DMS114 treated with DMSO at 0.1 percent for 48 hours (cell line): Measurements from ENCODE around the gene PTBP3.
"Not testable (repeated sequence)": the region's sequence is repeated elsewhere in the genome, so short reads cannot be mapped to it uniquely, and the experiment has no call there.

ENCODE experiments used
- DNase-seq: peaks from one replicate; lab custom pipeline; 2025; ENCODE audit not compliant: unreplicated experiment; lab: John Stamatoyannopoulos, UW

PTBP3 gene

GRCh38 chr9:112323378-112323854 is 10.0 kb downstream of the PTBP3 start:
- DNase-seq: no peak

- DNase-seq: no peak
These were observed 10.6 kb downstream of the PTBP3 start for GRCh38 chr9:112322701-112323377.

GRCh38 chr9:112316258-112316943 is 17.0 kb downstream of the PTBP3 start:
- DNase-seq: no peak

- DNase-seq: no peak
These were observed 17.8 kb downstream of the PTBP3 start for GRCh38 chr9:112315331-112316257.

GRCh38 chr9:112312139-112312538 is 21.3 kb downstream of the PTBP3 start:
- DNase-seq: no peak

- DNase-seq: no peak
These were observed 21.9 kb downstream of the PTBP3 start for GRCh38 chr9:112311497-112311896.

- DNase-seq: no peak
These were observed 22.6 kb downstream of the PTBP3 start for GRCh38 chr9:112310826-112311225.

- no peak for DNase-seq
These were observed 24.8 kb downstream of the PTBP3 start for GRCh38 chr9:112308588-112308987.

- DNase-seq: no peak
These were observed 32.0 kb downstream of the PTBP3 start for GRCh38 chr9:112301420-112301819.

- DNase-seq: no peak
These were observed 33.9 kb downstream of the PTBP3 start for GRCh38 chr9:112299514-112299913.

- DNase-seq: no peak
These were observed 36.5 kb downstream of the PTBP3 start for GRCh38 chr9:112296929-112297328.

- DNase-seq: no peak
These were observed 38.2 kb downstream of the PTBP3 start for GRCh38 chr9:112295174-112295573.

GRCh38 chr9:112288029-112288428 is 45.4 kb downstream of the PTBP3 start:
- no peak for DNase-seq

- DNase-seq: no peak
These were observed 46.5 kb downstream of the PTBP3 start for GRCh38 chr9:112286926-112287325.

- no peak for DNase-seq
These were observed 48.4 kb downstream of the PTBP3 start for GRCh38 chr9:112285056-112285455.

- no peak for DNase-seq
These were observed 49.7 kb downstream of the PTBP3 start for GRCh38 chr9:112283582-112284253.

GRCh38 chr9:112282841-112283240 is 50.6 kb downstream of the PTBP3 start:
- DNase-seq: not testable (repeated sequence)

- DNase-seq: no peak
These were observed 52.5 kb downstream of the PTBP3 start for GRCh38 chr9:112280904-112281303.

- no peak for DNase-seq
These were observed 53.9 kb downstream of the PTBP3 start for GRCh38 chr9:112279501-112279900.

GRCh38 chr9:112278152-112278551 is 55.3 kb downstream of the PTBP3 start:
- no peak for DNase-seq

GRCh38 chr9:112274600-112274999 is 58.8 kb downstream of the PTBP3 start:
- DNase-seq: no peak
